ENCODE results near the gene NACC1.

NACC1 gene

DNA sequence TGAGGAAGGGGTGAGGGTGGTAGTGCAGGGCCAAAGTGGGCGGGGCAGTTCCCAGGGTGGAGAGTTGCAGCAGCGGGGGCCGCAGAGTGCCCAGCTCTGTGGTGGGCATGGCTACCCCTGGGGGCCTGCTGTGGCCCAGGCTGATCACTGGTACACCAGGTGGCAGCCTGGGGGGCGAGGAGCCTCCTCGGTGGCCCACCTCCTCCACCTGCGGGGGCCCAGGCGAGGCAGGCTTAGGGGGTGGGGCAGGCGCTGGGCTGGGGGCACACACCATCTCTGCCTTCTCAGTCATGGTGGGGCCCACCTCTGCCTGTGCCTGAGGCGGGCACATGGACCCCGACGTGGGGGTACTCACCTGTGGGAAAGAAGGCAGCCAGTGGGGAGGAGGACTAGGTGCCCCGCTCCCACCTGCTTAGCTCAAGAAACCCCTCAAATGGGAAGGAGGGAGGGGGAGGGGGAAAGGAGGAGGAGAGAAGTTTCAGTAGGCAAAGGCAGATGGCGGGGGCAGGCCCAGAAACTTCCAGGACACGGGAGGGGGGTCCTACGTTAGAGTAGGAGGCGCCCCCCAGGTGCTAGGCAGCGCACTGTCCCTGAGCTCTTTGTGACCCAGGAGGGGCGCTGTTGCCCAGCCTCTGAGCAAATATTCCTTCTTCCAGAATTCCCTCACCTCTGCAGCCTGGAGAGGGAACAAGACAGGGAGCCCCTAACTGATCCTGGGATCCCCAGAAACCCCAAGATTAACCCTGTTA lies 17.0 kb upstream of the NACC1 start:
- TF ChIP-seq GLIS2 (tag by site-specific recombination; IDR thresholded peaks at IDR 0.05) (peak; percentile 51; the same call in 1 of the 2 replicates), ZNF132 (tag by site-specific recombination; IDR thresholded peaks at IDR 0.05; ENCODE audit: borderline replicate concordance) (no peak), ZFP69B (tag by site-specific recombination; IDR thresholded peaks at IDR 0.05) (peak; percentile 32; the same call in 1 of the 2 replicates), ZNF600 (tag by site-specific recombination; IDR thresholded peaks at IDR 0.05) (peak; percentile 26; the same call in 1 of the 2 replicates), KLF9 (tag by site-specific recombination; IDR thresholded peaks at IDR 0.05; ENCODE audit: low read depth) (peak; percentile 56), IKZF3 (tag by site-specific recombination; IDR thresholded peaks at IDR 0.05) (0 out of 2 replicates have a peak, but pooled peaks have one; percentile 61)
- TF ChIP-seq, protein P1, sequence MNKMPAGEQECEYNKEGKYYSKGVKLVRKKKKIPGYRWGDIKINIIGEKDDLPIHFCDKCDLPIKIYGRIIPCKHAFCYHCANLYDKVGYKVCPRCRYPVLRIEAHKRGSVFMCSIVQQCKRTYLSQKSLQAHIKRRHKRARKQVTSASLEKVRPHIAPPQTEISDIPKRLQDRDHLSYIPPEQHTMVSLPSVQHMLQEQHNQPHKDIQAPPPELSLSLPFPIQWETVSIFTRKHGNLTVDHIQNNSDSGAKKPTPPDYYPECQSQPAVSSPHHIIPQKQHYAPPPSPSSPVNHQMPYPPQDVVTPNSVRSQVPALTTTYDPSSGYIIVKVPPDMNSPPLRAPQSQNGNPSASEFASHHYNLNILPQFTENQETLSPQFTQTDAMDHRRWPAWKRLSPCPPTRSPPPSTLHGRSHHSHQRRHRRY (tag by site-specific recombination; IDR thresholded peaks at IDR 0.05) = no peak
- TF ChIP-seq, protein P2, sequence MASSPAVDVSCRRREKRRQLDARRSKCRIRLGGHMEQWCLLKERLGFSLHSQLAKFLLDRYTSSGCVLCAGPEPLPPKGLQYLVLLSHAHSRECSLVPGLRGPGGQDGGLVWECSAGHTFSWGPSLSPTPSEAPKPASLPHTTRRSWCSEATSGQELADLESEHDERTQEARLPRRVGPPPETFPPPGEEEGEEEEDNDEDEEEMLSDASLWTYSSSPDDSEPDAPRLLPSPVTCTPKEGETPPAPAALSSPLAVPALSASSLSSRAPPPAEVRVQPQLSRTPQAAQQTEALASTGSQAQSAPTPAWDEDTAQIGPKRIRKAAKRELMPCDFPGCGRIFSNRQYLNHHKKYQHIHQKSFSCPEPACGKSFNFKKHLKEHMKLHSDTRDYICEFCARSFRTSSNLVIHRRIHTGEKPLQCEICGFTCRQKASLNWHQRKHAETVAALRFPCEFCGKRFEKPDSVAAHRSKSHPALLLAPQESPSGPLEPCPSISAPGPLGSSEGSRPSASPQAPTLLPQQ (tag by site-specific recombination; IDR thresholded peaks at IDR 0.05) = peak; percentile 61
- peaks cover 0 to 28% of the 10 kb centered on the region in 2 experiments; a peak in 2 of 3 replicates for H3K36me3 ChIP-seq (ENCODE audit: control insufficient read depth in 2 of 2, insufficient read depth in 1 of 2, low read length in 2 of 2)
- no peaks in the 10 kb centered on the region for H3K4me1 ChIP-seq (ENCODE audit: control insufficient read depth, insufficient read depth, low read length)
- H3K4me3 ChIP-seq (ENCODE audit: low read depth, low read length) = no peak overlapping the region
- POLR2A ChIA-PET = interaction anchor here (0.6 to 1.2 kb wide), 3 partner anchors 54 to 213 kb away, joined by 3 to 5 read pairs (median 3); no protein-coding TSS in a partner anchor
- H3K27ac ChIP-seq (ENCODE audit: extremely low read depth, low read depth, low read length) = no peak overlapping the region
- CTCF ChIA-PET = interaction anchor here (0.7 to 1.5 kb wide), 3 partner anchors 40 to 137 kb away, joined by 3 to 11 read pairs (median 4); no protein-coding TSS in a partner anchor
- H3K9me3 ChIP-seq (ENCODE audit: control insufficient read depth, insufficient read depth, low read depth, low read length) = no peaks in the 10 kb centered on the region

- TF ChIP-seq, protein P3, sequence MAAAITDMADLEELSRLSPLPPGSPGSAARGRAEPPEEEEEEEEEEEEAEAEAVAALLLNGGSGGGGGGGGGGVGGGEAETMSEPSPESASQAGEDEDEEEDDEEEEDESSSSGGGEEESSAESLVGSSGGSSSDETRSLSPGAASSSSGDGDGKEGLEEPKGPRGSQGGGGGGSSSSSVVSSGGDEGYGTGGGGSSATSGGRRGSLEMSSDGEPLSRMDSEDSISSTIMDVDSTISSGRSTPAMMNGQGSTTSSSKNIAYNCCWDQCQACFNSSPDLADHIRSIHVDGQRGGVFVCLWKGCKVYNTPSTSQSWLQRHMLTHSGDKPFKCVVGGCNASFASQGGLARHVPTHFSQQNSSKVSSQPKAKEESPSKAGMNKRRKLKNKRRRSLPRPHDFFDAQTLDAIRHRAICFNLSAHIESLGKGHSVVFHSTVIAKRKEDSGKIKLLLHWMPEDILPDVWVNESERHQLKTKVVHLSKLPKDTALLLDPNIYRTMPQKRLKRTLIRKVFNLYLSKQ (tag by site-specific recombination; IDR thresholded peaks at IDR 0.05; ENCODE audit: borderline replicate concordance) = no peak
- TF ChIP-seq ZBTB7A (tag by site-specific recombination; IDR thresholded peaks at IDR 0.05; ENCODE audit: low read depth) (peak; percentile 42; the same call in 1 of the 2 replicates), ZNF121 (tag by site-specific recombination; IDR thresholded peaks at IDR 0.05) (peak; percentile 80), BCL11B (tag by site-specific recombination; IDR thresholded peaks at IDR 0.05; ENCODE audit: low read depth) (peak; percentile 98), BCL11A (tag by site-specific recombination; IDR thresholded peaks at IDR 0.05; ENCODE audit: low read depth) (peak; percentile 87), YY2 (tag by site-specific recombination; IDR thresholded peaks at IDR 0.05) (no peak)
- no peaks in the 10 kb centered on the region for H3K9me3 ChIP-seq (ENCODE audit: control insufficient read depth, insufficient read depth, low read depth, low read length)
- no peak overlapping the region for H3K4me3 ChIP-seq (ENCODE audit: low read depth, low read length)
- ChIA-PET POLR2A (interaction anchor here (1.2 kb wide), 1 partner anchor 54 kb away, joined by 3 read pairs; no protein-coding TSS in a partner anchor), CTCF (interaction anchor here (0.7 to 1.5 kb wide), 2 partner anchors 136 to 137 kb away, joined by 3 to 11 read pairs; no protein-coding TSS in a partner anchor)
- H3K36me3 ChIP-seq (ENCODE audit: control insufficient read depth in 2 of 2, insufficient read depth in 1 of 2, low read length in 2 of 2) = peaks cover 0 to 31% of the 10 kb centered on the region in 2 experiments; a peak in 2 of 3 replicates
- no peaks in the 10 kb centered on the region for H3K4me1 ChIP-seq (ENCODE audit: control insufficient read depth, insufficient read depth, low read length)
- H3K27ac ChIP-seq (ENCODE audit: extremely low read depth, low read depth, low read length) = no peak overlapping the region
Measured at GRCh38 chr19:13101590-13102415, 16.3 kb upstream of the NACC1 start.

DNA sequence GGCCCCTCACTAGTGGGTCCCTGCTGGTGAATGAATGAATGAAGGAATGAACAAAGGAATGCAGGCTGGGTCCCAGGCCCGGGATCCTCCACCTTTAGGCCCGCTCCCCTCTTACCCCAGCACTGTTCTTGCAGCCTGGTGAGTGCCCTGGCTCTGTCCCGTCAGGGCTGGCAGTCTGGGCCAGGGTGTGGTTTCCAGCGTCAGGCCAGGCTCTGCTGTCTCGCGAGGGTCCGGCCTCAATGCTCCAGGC lies 15.7 kb upstream of the NACC1 start:
- H3K9me3 ChIP-seq (ENCODE audit: control insufficient read depth, insufficient read depth, low read depth, low read length) = no peaks in the 10 kb centered on the region
- H3K4me1 ChIP-seq (ENCODE audit: control insufficient read depth, insufficient read depth, low read length) = no peaks in the 10 kb centered on the region
- CTCF ChIA-PET = no interaction called here
- no peak overlapping the region for H3K27ac ChIP-seq (ENCODE audit: extremely low read depth, low read depth, low read length)
- POLR2A ChIA-PET = no interaction called here
- H3K4me3 ChIP-seq (ENCODE audit: low read depth, low read length) = no peak overlapping the region
- peaks cover 0 to 34% of the 10 kb centered on the region in 2 experiments; a peak in 2 of 3 replicates for H3K36me3 ChIP-seq (ENCODE audit: control insufficient read depth in 2 of 2, insufficient read depth in 1 of 2, low read length in 2 of 2)
- TF ChIP-seq ZNF157 (tag by site-specific recombination; IDR thresholded peaks at IDR 0.05) (no peak), ZNF391 (tag by site-specific recombination; IDR thresholded peaks at IDR 0.05; ENCODE audit: borderline replicate concordance, low read depth) (no peak), YY2 (tag by site-specific recombination; IDR thresholded peaks at IDR 0.05) (no peak), ZIC2 (tag by site-specific recombination; IDR thresholded peaks at IDR 0.05) (no peak), ZNF529 (tag by site-specific recombination; IDR thresholded peaks at IDR 0.05; ENCODE audit: insufficient replicate concordance) (no peak), MEIS1 (CRISPR knock-in tag; IDR thresholded peaks at IDR 0.05; ENCODE audit: borderline replicate concordance) (no peak), ZFP69B (tag by site-specific recombination; IDR thresholded peaks at IDR 0.05) (no peak), HOXD13 (CRISPR knock-in tag; IDR thresholded peaks at IDR 0.05; ENCODE audit: borderline replicate concordance) (no peak), ZNF121 (tag by site-specific recombination; IDR thresholded peaks at IDR 0.05) (no peak)
- TF ChIP-seq, protein P4, sequence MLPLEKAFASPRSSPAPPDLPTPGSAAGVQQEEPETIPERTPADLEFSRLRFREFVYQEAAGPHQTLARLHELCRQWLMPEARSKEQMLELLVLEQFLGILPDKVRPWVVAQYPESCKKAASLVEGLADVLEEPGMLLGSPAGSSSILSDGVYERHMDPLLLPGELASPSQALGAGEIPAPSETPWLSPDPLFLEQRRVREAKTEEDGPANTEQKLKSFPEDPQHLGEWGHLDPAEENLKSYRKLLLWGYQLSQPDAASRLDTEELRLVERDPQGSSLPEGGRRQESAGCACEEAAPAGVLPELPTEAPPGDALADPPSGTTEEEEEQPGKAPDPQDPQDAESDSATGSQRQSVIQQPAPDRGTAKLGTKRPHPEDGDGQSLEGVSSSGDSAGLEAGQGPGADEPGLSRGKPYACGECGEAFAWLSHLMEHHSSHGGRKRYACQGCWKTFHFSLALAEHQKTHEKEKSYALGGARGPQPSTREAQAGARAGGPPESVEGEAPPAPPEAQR (tag by site-specific recombination; IDR thresholded peaks at IDR 0.05) = no peak
- TF ChIP-seq, protein P1 (tag by site-specific recombination; IDR thresholded peaks at IDR 0.05) = no peak
